ENCODE measurements around the gene HNF1A. TPM values are rescaled to one million over a fixed set of nuclear protein-coding genes. Genes with fewer than 3 reads are reported as not detected.

The HNF1A gene
- total RNA-seq, 1 donor from 2014 or later = not detected

DNA sequence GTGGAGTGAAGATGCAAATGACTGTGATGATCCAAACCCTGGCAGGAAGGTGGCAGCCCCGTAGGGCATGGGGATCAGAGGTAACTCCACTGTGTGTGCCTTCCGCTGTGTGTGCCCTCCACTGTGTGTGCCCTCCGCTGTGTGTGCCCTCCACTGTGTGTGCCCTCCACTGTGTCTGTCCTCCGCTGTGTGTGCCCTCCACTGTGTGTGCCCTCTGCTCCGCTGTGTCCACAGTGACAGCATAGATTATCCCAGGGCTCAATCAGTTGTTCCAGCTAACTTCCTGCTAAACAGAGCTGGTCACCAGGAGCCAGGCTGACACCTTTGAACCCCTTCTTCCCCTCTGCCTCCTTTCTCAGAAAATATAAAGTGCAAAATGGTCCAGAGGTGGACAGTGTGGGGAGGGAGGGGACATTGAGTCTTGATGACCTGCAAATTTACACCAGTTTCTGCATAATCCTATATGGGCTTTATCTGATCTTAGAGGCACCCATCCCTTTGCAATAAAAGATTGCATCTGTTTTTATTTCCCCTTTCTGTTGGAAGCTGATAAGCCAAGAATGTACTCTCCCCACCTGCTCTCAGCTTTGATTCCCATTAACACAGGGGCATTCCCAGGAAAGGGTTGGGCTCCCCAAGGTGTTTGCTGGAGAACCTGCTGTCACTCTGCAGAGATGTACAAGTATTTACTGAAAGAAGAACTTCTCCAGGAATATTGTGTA, 21.6 kb upstream of the HNF1A start:
- FAIRE-seq = no peak
- DNase-seq (ENCODE audit: low spot score in 2 of 2) = no peak

DNA sequence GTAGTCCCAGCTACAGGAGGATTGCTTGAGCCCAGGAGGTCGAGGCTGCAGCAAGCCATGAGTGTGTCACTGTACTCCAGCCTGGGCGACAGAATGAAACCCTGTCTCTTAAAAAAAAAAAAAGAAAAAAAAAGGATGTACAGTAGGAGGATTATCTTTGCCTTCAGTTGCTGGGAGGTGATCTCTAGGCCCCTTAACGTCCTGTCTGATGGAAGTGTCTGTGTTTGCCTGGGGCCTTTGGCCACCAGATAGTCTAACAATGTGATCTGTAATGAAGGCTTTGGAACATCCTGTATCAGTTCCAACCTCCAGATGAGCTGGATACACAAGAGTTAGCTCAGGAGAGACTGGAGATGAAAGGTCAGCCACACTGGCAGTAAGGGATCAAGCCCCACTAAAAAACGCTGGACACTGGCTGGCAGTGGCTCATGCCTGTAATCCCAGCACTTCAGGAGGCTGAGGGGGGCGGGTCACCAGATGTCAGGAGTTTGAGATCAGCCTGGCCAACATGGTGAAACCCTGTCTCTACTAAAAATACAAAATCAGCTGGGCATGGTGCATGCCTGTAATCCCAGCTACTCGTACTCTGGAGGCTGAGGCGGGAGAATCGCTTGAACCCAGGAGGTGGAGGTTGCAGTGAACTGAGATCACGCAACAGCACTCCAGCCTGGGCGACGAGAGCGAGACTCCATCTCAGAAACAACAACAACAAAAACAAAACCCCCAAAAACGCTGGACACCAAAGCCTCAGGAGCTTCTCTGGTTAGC, 19.0 kb upstream of the HNF1A start:
- FAIRE-seq (no peak), DNase-seq (ENCODE audit: low spot score in 2 of 2) (no peak)

DNA sequence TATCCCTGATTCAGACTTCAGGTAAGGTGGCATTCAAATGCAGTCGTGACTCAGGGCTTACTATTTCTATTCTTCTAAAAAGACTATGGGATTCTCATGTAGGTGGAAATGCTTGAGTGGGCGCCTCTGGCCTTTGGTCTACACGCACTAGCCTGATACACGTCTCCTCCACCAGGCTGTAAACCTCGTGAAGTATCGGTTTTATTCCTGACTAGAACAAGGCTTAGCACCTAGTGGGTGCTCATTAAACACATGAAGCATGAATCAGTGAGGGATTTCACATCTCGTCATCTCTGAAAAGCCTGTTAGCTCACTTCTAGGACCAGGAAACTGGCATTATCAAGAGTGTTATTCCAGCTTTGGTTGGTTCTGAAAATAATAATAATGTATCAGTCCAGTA, 17.7 kb upstream of the HNF1A start:
- DNase-seq (ENCODE audit: low spot score in 2 of 2) (no peak), FAIRE-seq (no peak)

DNA sequence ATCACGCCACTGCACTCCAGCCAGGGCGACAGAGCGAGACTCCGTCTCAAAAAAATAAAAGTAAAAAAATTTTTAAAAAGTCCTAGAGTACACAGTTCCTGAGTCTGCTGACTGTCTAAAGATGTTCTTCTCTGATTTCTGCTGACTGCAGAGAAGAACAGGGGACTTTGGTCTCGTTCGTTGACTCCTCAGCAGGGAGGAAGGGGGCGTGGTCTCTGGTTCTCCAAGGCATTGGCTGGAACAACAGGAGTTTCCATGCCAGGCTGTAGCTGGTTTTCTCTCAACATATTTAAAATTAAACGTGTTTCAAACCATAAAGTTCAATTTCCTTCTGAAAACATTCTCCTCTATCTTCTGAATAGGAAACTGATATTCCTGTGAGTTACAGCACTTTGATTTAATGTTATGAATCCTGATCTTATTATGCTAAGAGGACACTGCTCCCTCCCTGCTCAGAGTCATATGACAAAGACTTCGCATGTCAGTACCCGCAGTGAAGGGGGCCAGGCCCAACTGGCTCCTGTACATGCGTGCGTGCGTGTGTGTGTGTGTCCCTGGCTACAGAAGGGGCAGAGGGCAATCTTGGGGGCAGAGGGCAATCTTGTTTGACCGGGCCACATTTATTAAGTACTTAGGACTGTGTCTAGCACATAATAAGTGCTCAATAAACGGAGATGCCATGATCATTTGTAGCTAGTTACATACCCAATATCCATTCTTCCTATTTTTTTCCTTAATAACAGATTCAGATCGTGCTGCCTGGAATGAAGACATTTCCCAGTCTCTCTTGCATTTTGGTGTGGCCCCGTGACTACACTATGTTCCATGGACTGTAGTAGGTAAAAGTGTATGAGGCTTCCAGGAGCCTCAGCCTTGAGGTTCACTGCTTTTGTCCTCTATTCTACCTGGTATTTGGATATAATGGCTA, 16.5 kb upstream of the HNF1A start:
- no peak for FAIRE-seq
- no peak for DNase-seq (ENCODE audit: low spot score in 2 of 2)

DNA sequence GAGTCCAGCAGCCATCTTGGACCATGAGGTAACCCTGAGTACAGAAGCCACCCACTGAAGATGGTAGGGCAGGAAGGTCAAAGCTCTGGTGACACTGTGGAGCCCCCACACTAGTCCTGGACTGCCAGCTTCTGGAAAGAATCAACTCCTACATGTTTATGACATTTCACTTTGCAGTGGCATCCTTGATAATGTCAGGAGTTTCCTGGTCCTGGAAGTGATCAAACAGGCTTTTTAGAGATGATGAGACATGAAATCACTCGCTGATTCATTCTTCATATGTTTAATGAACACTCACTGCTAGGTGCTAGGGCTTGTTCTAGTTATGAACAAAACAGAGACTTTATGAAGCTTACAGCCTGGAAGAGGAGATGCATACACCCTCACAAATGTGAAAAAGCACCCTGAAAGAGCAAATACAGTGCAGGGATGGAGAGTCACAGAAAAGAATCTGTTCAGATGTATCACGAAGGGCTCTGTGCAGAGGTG, 15.8 kb upstream of the HNF1A start:
- FAIRE-seq = no peak
- no peak for DNase-seq (ENCODE audit: low spot score in 2 of 2)

DNA sequence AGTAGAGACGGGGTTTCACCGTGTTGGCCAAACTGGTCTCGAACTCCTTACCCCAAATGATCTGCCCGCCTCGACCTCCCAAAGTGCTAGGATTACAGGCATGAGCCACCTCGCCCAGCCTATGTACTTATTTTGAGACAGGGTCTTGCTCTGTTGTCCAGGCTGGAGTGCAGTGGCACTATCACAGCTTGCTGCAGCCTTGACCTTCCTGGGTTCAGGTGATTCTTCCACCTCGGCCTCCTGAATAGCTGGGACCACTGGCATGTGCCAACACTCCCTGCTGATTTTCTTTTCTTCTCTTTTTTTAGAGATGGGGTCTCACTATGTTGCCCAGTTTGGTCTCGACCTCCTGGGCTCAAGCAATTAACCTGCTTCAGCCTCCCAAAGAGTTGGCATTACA, 14.0 kb upstream of the HNF1A start:
- DNase-seq (ENCODE audit: low spot score in 2 of 2) (no peak), FAIRE-seq (no peak)

DNA sequence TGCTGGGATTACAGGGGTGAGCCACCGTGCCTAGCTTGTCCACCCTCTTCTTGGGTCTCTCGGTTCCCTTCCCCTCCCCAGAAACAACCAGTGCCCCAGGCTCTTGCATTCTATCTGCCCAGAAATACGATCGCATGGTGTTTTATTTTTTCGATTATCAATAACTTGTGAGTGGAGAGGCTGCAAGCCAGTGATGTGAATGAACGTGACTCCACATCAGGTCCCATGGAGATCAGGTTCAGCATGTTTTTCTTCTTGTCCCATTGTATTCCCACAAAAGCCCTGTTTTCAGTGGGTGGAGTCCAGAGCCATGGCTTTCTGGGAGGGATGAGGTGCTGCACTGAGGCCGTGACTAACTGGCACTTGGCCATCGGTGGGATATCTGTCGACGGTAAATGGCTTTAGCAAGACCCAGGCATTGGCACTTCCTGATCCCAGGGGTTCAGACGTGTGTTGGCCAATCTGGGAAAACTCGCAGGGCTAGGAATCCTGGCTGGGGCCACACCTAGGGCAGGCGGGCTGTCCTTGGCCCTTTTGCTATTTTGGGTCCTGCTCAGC, 12.7 kb upstream of the HNF1A start:
- no peak for FAIRE-seq
- DNase-seq (ENCODE audit: low spot score in 2 of 2) = no peak

DNA sequence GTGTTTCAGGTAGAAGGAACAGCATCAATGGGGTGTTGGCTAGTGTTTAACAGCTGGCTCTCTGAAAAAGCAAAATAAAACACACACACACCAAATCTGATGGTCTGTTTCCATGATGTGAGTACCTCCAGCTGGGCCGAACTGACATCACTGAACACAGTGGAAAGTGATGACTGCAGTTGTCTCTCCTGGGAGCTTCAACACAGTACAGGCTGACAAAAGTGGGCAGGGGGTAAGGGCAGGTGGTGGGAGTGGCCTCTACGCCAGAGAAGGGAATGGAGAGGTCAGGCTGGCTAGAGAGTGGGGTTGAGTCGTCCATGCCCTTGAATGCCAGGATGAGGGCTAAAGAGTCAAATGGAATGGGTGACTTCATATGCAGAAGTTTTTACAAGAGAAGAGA, 8.0 kb upstream of the HNF1A start:
- no peak for FAIRE-seq
- DNase-seq (ENCODE audit: low spot score in 2 of 2) = no peak

DNA sequence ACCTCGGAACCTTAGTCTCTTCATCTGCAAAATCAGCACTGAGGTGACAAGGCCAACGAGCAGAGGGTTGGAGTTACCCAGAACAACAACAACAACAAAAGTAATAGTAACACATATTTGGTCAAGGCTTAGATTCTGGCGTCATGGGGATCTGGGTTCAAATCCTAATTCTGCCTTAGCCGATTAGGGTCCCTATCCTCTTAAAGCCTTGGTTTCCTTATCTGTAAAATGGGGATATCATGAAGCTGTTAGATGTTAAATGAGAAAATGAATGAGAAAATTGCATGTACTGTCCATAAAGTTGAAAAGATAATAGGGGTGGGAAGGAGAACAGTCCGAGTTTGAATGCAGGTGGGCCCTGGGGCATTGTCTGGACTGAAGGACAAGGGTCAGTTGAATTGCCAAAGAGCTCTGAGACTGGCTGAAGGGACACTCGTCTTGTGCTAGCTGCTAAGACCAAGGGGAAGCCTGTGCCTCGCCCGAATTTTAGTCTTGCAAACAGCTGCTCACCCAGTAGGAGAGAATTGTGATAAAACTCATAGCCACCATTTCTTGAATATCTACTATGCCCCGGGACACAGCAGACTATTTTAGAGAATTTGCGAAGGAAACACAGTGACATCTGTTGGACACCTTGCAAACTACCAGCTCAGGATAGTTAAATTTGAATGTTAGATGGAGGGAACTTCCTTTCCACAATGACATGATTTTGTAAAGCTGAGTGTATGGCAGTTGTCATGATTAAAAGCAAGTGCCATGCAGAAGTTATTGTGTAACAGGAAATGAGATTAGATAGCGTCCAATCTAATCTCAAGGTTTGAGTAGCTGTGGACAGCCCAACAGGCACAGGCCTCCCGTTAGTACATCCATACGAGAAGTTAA, 6.8 kb upstream of the HNF1A start:
- no peak for FAIRE-seq
- peak; percentile 58 to 74 for DNase-seq (ENCODE audit: low spot score in 2 of 2)

DNA sequence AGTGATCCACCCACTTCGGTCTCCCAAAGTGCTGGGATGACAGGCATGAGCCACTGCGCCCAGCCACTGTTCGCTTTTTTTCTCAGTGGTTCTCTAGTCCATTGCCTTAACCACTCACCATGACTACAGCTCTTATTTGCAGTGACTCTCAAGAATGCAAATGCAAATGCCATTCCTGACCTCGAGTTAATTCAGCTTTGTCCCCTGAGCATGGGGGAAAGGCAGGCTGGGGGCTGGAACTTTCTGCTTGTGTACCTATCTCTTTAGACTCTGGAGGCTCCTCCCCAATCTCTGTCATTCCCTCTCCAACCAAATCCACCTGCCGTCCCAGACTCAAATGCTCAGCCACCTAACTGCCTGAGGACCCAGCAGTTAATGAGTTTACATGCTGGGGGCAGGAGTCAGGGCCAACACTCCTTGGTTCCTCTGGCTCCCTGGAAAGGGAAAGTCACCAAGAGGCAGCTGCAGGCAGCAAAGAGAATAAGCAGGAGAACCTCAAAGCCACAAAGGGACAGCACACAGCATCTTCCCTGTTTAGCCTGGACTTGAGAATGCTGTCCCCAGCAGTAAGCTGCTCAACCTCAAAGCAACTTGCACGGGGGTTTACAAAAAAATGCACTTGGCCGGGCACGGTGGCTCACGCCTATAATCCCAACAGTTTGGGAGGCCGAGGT, 5.3 kb upstream of the HNF1A start:
- FAIRE-seq (no peak), DNase-seq (ENCODE audit: low spot score in 2 of 2) (no peak)

DNA sequence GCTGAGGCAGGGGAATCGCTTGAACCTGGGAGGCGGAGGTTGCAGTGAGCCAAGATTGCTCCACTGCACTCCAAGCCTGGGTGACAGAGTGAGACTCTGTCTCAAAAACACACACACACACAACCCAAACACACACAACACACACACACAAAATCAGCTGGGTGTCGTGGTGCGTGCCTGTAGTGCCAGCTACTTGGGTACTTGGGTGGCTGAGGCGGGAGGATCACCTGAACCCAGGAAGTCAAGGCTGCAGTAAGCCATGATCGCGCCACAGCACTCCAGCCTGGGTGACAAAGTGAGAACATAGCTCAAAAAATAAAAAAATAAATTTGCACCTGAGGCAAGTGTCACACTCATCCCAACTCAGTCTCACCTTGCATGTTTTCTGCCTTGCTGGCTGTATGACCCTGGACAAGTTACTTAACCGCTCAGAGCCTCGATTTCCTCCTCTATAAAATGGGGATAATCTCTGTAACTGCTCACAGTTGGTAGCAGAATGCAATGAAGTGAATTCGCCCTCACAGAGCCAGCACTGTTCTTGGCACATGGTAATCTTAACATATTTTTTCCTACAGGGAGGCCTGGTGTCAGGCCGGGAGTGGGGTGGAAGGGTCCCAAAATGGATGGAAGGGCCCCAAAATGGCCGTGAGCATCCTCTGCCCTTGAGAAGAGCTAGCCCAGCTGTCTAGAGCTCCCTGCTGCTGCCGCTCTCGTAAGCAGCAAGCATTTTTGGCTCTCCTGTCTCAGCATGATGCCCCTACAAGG, 630 bp upstream of the HNF1A start:
- no peak for FAIRE-seq
- DNase-seq (ENCODE audit: low spot score in 2 of 2) = no peak

DNA sequence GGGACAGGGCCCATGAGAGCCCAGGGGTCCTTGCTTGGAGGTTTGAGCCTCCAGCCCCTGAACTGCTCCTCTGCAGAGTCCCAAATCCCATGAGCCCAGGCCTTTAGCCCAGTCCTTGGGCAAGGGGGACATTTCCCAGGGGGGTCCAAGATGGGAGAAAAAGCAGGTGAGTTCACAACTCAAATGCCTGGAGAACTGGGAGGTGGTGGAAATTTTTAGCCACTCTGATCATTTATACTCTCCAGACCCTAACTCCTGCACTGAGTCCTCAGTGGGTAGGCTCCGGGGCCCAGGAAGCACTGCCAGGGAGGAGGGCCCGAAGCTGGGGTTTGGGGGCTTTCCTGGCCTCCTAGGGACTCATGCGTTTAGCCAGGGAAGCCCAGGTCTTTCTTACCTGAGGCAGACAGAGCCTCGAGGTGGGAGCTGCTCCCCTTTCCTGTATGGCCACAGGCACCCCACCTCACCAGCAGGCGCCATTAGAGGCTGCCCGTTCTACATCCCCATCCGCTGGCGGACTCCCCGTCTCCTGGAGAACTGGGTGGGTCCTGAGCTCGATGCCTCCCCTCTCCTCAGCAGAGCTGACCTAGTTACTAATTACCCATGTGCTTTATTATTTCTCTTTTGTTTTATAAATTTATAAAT, 998 bp downstream of the HNF1A start:
- no peak for FAIRE-seq

DNA sequence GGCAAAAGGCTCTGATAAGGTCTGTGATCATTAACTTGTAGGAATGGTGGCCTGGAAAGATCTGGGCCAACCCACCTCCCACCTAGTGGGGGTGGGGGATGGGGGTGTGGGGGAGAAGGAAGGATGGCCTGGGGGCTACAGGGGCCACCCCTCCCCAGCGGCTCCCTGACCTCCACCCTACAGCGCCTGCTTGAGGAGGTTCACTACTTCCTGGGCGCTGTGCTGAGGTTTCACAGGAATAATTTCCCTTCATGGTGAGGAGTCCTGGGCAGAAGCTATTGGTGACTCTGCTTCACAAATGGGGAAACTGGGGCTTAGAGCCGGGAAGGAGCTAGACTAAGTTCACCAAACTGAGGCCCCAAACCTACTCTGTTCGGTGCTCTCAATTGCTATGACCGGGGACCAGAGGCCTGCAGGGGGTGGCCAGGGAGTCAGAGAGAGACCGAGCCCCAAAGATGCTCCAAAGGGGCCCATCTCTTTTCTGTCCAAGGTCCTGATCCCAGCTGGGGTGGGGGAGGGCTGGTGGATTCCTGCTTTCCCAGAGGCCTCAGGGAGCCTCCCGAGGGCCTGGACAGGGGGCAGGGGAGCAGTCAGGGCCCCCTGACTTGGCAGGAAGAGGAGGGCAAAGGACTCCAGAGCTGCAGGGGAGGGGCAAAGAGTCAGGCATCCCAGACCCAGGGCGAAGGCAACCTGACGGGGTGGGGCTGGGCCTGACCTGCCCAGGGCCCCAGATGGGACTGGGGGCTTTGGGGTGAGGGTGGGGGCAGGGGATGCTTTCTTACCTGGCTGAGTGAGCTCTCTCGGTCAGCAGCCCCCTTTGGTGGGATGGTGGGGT, 1.7 kb downstream of the HNF1A start:
- FAIRE-seq = no peak
- no peak for DNase-seq (ENCODE audit: low spot score in 2 of 2)

More for the DNA sequence above, 998 bp downstream of the HNF1A start:
- no peak for DNase-seq (ENCODE audit: low spot score in 2 of 2)

DNA sequence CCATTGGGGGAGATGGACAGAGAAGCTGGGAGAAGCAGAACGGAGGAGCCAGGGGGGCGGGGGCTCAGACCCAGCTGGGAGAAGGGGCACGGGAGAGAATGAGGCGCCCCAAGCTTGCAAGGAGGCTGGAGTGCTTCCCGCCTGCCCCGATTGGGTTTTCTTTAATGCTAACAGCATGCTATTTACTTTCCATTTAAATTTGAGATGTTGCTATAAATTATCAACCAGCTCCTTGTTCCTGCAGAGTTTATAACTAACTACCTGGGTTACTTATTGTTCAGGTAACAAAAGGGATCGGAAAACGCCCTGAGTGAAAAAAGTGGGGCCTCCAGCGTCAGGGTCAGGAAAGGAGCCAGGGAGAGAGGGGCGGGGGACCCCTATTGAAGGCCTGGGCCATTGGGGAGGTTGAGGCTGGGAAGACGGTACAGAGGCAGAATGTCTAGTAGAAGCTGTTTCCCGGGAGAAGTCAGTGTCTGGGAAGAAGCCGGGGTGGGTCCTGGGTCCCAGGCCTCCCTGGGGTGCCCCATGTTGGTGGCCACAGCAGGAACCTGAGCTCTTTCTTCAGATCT, 2.5 kb downstream of the HNF1A start:
- FAIRE-seq (no peak), DNase-seq (ENCODE audit: low spot score in 2 of 2) (no peak)

DNA sequence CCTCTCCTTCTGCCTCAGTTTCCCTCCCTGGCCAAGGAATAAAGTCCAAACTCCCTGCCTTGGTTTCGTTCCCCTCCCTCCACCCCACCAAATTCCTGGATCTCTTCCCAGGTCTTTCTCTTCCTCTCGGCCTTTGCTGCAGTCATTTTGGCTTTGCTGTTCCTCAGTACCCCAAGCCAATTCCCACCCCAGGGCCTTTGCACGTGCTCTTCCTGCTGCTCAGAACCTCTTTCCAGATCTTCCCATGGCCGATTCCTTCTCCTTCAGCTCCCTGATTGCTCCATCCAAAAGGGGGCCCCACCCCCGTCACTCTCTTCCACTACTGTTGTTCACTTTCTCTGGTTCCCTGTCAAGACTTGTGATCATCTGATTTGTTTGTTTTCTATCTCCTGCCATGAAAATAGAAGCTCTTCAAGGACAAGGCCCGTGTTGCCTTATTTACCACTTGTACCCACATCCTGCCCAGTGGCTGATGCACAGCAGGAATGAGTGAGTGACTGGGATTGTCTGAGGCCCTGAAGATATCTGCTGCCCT, 3.1 kb downstream of the HNF1A start:
- FAIRE-seq (no peak), DNase-seq (ENCODE audit: low spot score in 2 of 2) (no peak)

DNA sequence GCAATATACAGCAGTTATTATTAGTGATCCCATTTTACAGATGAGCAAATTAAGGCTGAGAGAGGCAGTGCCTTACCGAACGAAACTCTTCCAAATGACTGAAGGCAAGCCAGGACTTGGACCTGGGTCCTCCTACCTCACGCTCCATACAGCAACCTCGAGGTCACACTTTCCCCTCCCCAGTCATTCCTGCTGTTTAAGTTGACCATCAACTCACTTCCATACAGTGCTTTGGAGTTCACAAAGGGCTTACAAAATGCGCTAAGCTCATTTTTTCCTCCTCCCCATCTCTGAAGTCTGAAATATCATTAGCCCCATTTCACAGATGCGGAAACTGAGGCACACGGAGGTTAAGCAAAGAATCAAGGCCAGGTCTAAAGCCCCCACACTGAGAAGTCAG, 4.3 kb downstream of the HNF1A start:
- FAIRE-seq = no peak
- DNase-seq (ENCODE audit: low spot score in 2 of 2) = no peak
